PFSK-1 (cell line): ENCODE data around the gene SMAD4.

Experiments
- FOXP2 ChIP-seq: optimal IDR thresholded peaks from 2 replicates; pipeline ENCODE3; 2011; ENCODE audit warnings: borderline replicate concordance, control low read depth, inconsistent platforms; ENCODE audit not compliant: insufficient read depth; ENCODE audit errors: extremely low read length, extremely low read depth
- POLR2AphosphoS5 ChIP-seq: IDR thresholded peaks from 2 replicates; pipeline ENCODE4 v1.6.1; 2012; ENCODE audit warnings: low read depth, mild to moderate bottlenecking, control low read depth, low read length, moderate library complexity
- SIN3A ChIP-seq: IDR thresholded peaks from 2 replicates; pipeline ENCODE4 v1.6.1; 2012; ENCODE audit warnings: mild to moderate bottlenecking, low read length, moderate library complexity, borderline replicate concordance; ENCODE audit not compliant: insufficient read depth
- TAF1 ChIP-seq: IDR thresholded peaks from 2 replicates; pipeline ENCODE4 v1.6.1; 2012; ENCODE audit warnings: low read length, control low read depth, borderline replicate concordance; ENCODE audit not compliant: insufficient read depth
- TF ChIP-seq, protein P1 (sequence below), 2 experiments: IDR thresholded peaks; 2 replicates each; pipeline versions ENCODE4 v1.6.1 to v1.8.0; 2011 to 2012; ENCODE audit warnings: low read depth in 2 of 2, low read length in 2 of 2, control low read depth in 1 of 2, inconsistent platforms in 1 of 2, mild to moderate bottlenecking in 1 of 2, moderate library complexity in 1 of 2; ENCODE audit not compliant: insufficient read depth in 1 of 2

Gene SMAD4

DNA sequence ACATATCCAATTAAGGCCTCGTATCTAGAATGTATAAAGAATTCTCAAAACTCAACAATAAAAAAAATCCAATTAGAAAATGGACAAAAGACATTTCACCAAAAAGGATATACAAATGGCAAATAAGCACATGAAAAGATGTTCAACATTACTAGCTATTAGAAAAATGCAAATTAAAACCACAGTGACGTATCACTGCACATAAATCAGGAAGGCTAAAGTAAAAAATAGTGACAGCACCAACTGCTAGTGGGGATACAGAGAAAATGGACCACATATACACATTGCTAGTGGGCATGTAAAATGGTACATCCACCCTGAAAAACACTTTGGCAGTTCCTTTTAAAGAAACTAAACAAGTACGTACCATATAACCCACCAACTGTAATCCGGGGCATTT is 59.7 kb downstream of the SMAD4 start:
- no peak for TF ChIP-seq SIN3A
- TF ChIP-seq, protein P1, sequence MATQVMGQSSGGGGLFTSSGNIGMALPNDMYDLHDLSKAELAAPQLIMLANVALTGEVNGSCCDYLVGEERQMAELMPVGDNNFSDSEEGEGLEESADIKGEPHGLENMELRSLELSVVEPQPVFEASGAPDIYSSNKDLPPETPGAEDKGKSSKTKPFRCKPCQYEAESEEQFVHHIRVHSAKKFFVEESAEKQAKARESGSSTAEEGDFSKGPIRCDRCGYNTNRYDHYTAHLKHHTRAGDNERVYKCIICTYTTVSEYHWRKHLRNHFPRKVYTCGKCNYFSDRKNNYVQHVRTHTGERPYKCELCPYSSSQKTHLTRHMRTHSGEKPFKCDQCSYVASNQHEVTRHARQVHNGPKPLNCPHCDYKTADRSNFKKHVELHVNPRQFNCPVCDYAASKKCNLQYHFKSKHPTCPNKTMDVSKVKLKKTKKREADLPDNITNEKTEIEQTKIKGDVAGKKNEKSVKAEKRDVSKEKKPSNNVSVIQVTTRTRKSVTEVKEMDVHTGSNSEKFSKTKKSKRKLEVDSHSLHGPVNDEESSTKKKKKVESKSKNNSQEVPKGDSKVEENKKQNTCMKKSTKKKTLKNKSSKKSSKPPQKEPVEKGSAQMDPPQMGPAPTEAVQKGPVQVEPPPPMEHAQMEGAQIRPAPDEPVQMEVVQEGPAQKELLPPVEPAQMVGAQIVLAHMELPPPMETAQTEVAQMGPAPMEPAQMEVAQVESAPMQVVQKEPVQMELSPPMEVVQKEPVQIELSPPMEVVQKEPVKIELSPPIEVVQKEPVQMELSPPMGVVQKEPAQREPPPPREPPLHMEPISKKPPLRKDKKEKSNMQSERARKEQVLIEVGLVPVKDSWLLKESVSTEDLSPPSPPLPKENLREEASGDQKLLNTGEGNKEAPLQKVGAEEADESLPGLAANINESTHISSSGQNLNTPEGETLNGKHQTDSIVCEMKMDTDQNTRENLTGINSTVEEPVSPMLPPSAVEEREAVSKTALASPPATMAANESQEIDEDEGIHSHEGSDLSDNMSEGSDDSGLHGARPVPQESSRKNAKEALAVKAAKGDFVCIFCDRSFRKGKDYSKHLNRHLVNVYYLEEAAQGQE (IDR thresholded peaks at IDR 0.05; ENCODE audit: insufficient read depth in 1 of 2, low read depth in 2 of 2, low read length in 2 of 2): no peak
- no peak for TF ChIP-seq POLR2AphosphoS5
- no peak for TF ChIP-seq FOXP2
- no peak for TF ChIP-seq TAF1

DNA sequence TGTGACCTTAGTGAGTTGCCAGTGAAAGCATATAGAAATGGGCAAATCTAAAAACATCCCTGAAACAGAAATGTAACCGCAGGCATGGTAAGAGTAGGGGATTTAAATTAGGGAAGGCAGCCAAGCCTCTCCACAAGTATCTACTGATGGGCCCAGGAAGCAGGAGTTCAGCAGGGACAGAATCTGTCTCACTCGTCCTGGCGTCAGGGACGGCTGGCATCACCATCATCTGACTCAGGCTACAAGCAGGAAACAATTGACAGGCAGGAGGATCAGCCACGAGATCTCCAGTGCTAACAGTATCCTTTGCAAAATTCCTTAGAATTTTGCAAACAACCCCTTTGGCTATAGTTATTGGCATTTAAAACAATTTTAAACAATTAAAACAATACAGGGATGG is 61.3 kb downstream of the SMAD4 start:
- TF ChIP-seq POLR2AphosphoS5 (no peak), SIN3A (no peak), TAF1 (no peak), FOXP2 (no peak)
- TF ChIP-seq, protein P1 (IDR thresholded peaks at IDR 0.05; ENCODE audit: insufficient read depth in 1 of 2, low read depth in 2 of 2, low read length in 2 of 2): no peak

DNA sequence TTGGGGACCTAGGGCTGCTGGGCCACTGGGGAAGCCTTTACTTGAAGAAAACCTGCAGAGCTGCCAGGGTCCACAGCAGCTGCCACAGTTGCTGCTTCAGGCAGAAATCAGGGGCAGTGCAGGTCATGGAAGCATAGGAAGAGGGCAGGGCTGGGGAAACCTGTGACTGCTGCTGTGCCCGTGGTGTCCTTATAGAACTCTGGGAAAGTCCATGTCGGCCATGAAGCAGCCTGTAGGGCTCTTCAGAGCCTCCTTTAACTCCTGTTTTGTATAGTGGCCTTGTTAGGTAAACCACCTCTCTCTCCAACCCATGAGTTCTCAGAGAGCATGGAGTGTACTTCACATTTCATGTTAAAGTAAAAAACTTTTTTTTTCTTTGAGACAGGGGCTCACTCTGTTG is 62.1 kb downstream of the SMAD4 start:
- TF ChIP-seq, protein P1 (IDR thresholded peaks at IDR 0.05; ENCODE audit: insufficient read depth in 1 of 2, low read depth in 2 of 2, low read length in 2 of 2): no peak
- TF ChIP-seq FOXP2 (no peak), SIN3A (no peak), POLR2AphosphoS5 (no peak)

DNA sequence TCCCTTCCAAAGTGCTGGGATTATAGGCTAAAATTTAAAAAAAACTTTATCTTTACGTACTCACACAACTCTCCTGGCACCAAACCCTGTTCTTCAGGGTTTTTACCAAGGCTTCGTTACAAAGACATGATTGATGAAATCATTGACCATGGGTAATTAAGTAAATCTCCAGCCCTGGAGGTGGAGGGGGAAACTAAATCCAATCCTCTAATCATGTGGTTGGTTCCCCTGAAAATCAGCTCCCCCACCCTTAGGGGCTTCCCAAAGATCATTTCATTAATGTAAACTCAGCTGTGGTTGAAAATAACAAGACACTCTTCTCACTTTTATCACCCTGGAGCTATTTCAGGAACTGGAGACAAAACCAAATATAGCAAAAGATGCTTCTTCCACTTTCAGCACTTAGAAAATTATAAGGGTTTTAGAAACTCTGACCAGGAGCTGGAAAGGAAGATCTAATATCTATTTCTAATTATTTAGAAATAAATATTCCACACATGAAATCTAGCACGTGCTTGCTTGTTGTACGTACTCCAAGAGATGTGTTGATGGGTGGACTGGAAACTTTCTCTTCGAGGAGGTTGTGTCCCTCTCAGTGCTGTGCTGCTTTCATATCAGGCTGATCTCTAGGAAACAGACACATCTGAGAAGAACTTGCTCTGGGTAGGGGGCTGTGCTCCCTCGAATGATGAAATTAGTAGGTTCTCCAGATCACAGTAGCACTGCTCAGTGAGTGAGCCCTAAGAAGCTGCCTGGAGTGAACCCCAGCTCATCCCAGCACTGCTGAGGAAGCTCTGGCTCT is 67.2 kb downstream of the SMAD4 start:
- TF ChIP-seq POLR2AphosphoS5: no peak
- TF ChIP-seq, protein P1 (IDR thresholded peaks at IDR 0.05; ENCODE audit: insufficient read depth in 1 of 2, low read depth in 2 of 2, low read length in 2 of 2): no peak
- no peak for TF ChIP-seq FOXP2
- TF ChIP-seq TAF1: no peak
- TF ChIP-seq SIN3A: no peak

DNA sequence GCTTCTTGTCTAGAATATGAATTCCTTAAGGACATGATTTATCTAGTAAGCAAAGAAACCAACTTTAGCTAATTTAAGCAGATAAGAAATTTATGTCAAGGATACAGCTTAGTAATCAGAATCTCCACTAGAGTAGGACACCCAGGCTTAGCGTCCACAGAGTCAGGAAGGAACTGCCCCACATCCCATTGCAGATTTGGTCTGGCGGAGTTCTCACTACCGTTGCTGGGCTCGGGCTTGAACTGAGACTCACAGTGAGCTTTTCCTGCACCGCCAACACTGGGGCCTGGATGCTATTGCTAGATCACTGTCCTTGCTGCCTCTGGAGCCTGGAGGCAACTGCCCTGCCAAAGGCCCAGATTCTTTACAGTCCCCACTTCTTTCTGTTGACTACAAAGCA is 68.1 kb downstream of the SMAD4 start:
- TF ChIP-seq FOXP2: no peak
- TF ChIP-seq SIN3A: no peak
- no peak for TF ChIP-seq POLR2AphosphoS5
- TF ChIP-seq, protein P1 (IDR thresholded peaks at IDR 0.05; ENCODE audit: insufficient read depth in 1 of 2, low read depth in 2 of 2, low read length in 2 of 2): no peak
- no peak for TF ChIP-seq TAF1
